Activated CD4-positive, CD25-positive, alpha-beta regulatory T cell treated with anti-CD3 and anti-CD28 coated beads, Interleukin-2, amount 50 U/mL, for 24 hours (primary cell): ENCODE data around the gene PPIE.

Experiments used
- ATAC-seq, 2 donors: fragments of 150-1000 bp; cut with Tn5 transposase; one replicate each; pipeline ENCODE4 v1.10.0; 2021; ENCODE audit warnings: mild to moderate bottlenecking in 1 of 2, moderate library complexity in 1 of 2

PPIE gene

GRCh38 chr1:39808784-39809517 is 70.3 kb downstream of the PPIE start:
- ATAC-seq, result no peak

- no peak for ATAC-seq
Observed at GRCh38 chr1:39812913-39813312, 74.2 kb downstream of the PPIE start.
